Measurements from ENCODE around the gene ARHGAP23.
"Not testable (repeated sequence)": the region's sequence is repeated elsewhere in the genome, so short reads cannot be mapped to it uniquely, and the experiment has no call there.

The ARHGAP23 gene

DNA sequence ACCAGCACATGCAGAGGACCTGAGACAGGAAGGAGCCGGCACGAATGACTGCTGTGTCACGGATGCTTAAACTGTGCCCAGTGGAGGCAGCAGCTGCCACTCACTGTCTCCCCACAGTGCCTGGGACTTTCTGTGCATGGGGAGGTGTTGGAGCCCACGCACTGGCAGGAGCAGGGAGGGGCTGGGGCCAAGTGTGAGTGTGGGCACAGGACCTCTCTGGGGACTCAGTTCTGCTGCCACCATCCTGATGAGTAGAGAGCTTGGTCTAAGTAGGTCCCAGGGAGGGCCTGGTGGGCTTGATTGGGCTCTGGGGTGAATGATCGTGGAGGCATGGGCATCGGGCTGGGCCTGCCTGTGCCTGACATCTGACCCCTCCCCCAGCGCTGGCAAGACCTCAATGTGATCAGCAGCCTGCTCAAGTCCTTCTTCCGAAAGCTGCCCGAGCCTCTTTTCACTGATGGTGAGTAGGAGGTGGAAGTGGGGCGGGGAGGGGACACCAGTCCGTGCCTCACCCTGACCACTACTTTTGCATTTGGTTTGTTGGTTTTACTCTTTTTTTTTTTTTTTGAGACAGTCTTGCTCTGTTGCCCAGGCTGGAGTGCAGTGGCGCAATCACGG lies 57.5 kb downstream of the ARHGAP23 start:
- DNase-seq (ENCODE audit: low read depth in 2 of 2), result not testable (repeated sequence)

- DNase-seq (ENCODE audit: low read depth in 2 of 2), result not testable (repeated sequence)
Observed at GRCh38 chr17:38489774-38490173, 61.5 kb downstream of the ARHGAP23 start.

DNA sequence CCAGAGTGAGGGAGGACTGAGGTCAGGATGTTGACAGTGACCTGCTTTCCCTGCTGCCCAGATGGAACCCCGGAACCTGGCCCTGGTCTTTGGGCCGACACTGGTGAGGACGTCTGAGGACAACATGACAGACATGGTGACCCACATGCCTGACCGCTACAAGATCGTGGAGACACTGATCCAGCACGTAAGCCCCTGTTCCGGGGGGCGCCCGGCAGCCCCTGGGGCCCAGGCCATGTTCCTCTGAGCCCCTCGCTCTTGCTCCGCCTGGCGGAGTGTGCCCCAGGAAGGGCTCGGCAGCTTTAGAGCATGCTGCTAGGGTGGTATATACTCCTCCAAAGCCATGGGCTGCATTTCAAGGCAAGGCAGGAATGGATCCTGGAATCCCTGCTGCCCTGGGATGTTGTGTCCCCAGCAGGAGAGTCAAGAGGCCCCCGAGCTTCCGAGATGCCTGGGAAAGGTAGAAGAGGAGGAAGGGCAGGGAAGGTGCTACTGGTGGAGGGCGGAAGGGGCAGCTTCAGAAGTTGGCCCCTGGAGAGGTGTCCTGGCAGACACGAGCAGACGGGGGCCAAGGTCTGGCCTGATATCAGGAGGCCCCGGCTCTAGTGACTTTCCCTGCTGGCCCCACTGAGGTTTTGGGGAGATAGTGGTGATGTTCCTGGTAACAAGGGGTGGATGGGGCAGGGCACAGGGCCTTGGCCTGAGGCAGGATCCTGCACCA lies 63.2 kb downstream of the ARHGAP23 start:
- not testable (repeated sequence) for DNase-seq (ENCODE audit: low read depth in 2 of 2)

DNA sequence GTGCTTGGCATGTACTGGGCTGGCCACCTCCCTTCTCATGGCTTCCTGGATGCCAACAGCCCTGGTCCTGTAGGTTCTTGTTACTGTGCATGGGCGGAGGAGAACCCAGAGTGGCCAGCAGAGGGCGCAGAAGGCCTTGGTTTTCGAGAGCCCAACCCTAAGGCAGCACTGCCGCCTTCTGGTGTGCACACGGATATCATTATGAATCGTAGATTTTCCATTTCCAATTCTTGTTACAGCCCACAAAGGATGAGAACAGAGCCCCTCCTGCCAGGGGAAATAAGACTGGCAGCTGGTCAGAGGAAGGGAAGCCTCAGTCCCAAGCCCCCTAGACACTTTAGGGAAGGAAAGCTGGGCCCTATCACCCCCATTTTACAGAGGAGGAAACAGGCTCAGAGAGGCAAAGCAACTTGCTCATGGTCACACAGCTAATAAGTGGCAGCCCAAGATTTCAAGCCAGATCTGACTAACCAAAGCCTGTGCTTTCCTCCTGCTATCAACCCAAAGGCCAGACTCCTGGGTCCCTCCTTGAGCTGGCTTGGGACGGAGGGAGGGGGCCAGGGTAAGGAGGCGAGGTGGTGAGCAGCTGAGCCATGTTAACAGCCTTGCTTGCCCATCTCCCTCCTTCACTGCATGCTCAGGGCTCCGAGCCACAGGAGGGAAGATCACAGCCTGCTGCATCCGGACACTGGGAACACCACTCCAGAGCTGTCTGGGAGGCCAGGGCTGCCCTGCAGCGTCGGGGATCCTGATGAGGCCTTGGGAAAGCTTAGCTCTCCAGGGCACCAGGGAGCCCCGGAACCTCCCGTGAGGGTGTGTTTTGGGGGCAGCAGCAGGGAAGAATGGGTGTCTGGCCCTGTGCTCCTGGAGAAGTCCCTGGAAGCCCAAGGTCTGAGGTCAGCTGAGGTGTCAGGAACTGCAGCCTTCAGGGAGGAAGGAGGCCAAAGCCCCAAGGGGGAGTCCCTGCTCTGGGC lies 64.1 kb downstream of the ARHGAP23 start:
- peak; percentile 67 to 83 for DNase-seq (ENCODE audit: low read depth in 2 of 2)

GRCh38 chr17:38494152-38494551 lies 65.9 kb downstream of the ARHGAP23 start:
- not testable (repeated sequence) for DNase-seq (ENCODE audit: low read depth in 2 of 2)

GRCh38 chr17:38497656-38498055 lies 69.4 kb downstream of the ARHGAP23 start:
- DNase-seq (ENCODE audit: low read depth in 2 of 2), result not testable (repeated sequence)

- no peak for DNase-seq (ENCODE audit: low read depth in 2 of 2)
Observed at GRCh38 chr17:38498353-38498752, 70.1 kb downstream of the ARHGAP23 start.

DNA sequence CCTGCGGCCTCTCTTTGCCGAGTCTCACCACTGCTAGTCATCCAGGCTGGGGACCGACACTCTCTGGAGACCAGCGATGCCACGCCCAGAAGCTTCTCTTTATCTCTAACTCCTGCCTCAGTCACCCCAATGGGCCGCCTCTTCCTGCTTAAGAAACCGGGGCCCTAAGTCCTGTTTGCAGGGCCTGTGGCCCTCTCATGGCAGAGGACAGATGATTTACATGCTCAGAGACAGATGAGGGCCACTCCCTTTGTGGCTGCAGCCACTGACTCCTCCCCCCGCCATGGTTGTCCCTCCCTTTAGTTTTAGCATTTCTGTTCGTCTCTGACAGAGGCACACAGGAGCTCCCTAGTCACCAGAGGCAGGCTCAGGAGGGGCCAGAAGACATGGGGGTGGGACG lies 71.0 kb downstream of the ARHGAP23 start:
- DNase-seq (ENCODE audit: low read depth in 2 of 2), result not testable (repeated sequence)

DNA sequence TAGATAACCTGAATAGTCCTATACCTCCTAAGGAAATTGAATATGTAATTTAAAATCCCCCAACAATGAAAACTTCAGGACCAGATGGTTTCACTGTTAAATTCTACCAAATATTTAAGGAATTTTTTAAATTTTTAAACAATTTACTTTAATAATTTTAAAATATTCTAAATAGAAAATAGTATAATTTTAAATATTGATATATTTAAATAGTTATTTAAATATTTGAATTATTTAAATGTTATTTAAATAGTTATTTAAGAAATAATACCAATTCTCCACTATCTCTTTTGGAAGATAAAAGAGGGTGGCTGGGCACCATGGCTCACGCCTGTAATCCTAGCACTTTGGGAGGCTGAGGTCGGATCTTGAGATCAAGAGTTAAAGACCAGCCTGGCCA lies 73.5 kb downstream of the ARHGAP23 start:
- not testable (repeated sequence) for DNase-seq (ENCODE audit: low read depth in 2 of 2)

- not testable (repeated sequence) for DNase-seq (ENCODE audit: low read depth in 2 of 2)
Observed at GRCh38 chr17:38503286-38503913, 75.1 kb downstream of the ARHGAP23 start.

DNA sequence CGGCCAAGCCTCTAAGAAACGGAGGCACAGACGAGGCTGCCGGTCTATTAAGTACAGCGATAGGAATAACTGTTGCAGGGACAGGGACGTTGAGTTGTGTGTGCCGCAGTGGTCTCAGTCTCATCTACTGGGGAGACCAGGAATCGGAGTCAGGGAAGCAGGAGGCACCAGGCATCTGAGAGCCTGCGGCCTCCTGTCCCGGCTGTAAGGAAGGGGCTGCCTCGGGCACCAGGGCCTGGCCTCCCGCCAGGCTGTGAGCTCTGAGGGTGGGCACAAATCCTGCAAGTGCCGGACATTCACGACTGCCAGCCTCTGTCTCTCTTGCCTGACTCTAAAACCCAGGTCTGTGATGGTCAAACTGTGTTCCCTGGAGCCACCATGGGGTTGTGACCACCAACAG lies 76.0 kb downstream of the ARHGAP23 start:
- no peak for DNase-seq (ENCODE audit: low read depth in 2 of 2)

- DNase-seq (ENCODE audit: low read depth in 2 of 2), result no peak
Observed at GRCh38 chr17:38507436-38507835, 79.2 kb downstream of the ARHGAP23 start.

GRCh38 chr17:38507921-38508569 lies 79.8 kb downstream of the ARHGAP23 start:
- DNase-seq (ENCODE audit: low read depth in 2 of 2), result no peak

GRCh38 chr17:38508570-38508950 lies 80.3 kb downstream of the ARHGAP23 start:
- no peak for DNase-seq (ENCODE audit: low read depth in 2 of 2)

DNA sequence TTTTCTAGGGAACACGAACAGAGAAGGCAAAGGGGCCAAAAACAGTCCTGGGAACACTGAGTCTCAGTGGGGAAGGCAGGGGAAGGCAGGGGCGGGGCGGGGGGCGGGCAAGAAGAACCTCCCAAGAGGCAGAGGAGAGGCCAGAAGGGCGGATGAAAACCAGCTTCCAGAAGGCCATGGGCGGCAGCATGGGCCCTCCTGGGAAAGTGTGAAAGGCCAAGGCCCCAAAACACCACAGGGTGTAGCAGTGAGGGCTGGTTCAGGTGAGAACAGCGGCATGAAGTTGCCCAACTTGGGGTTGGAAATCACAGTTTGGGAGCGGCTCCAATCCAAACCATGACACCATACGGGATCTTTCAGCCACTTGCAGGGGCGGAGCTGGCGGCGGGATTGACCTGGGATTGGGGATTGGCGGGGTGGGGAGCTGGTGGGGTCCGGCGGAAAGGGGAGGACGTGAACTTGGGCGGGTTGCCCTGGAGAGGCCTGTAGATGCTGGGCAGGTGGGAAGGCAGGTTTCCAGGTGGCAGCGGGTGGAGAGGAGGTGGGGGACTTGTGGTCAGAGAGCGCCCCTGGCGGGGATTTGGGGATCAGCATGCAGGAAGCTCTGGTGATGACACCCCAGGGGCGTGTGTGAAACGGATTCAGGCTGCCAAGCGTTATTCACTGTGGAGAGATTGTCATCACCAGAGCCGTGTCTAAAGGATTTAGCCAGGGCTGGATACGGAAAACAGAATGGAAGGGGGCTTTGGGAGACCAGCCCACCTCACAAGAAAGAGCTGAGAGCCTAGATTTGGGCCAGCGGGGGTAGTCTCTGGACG lies 80.9 kb downstream of the ARHGAP23 start:
- DNase-seq (ENCODE audit: low read depth in 2 of 2), result peak; percentile 26 to 32

DNA sequence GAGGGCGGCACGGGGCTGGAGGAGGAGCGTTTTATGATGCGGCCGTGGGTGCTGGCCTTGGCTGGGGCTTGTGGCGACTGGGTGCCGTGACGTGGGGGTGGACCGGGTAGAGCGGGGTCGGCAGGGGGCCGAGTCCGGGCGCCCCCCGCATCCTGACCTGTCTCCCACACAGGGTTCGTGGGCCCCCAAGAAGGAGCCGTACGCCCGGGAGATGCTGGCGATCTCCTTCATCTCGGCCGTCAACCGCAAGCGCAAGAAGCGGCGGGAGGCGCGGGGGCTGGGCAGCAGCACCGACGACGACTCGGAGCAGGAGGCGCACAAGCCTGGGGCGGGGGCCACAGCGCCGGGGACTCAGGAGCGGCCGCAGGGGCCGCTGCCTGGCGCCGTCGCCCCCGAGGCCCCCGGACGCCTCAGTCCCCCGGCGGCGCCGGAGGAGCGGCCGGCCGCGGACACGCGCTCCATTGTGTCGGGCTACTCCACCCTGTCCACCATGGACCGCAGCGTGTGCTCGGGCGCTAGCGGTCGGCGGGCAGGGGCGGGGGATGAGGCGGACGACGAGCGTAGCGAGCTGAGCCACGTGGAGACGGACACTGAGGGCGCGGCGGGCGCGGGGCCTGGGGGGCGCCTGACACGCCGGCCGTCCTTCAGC lies 81.6 kb downstream of the ARHGAP23 start:
- no peak for DNase-seq (ENCODE audit: low read depth in 2 of 2)

DNA sequence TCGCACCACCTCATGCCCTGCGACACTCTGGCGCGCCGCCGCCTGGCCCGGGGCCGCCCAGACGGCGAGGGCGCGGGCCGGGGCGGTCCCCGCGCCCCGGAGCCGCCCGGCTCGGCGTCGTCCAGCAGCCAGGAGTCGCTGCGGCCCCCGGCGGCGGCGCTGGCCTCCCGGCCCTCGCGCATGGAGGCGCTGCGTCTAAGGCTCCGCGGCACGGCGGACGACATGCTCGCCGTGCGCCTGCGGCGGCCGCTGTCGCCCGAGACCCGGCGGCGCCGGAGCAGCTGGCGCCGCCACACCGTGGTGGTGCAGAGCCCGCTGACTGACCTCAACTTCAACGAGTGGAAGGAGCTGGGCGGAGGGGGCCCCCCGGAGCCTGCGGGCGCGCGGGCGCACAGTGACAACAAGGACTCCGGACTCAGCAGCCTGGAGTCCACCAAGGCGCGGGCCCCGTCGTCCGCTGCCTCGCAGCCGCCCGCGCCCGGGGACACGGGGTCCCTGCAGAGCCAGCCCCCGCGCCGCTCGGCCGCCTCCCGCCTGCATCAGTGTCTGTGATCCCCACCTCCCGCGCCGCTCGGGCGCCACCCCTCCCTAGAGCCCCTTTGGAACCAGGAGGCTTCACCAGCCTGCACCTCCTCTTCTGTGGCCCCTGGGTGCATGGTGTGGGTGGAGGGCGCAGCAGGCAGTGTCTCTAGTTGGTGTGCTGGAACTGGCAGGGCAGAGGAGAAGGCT lies 82.3 kb downstream of the ARHGAP23 start:
- DNase-seq (ENCODE audit: low read depth in 2 of 2), result no peak

DNA sequence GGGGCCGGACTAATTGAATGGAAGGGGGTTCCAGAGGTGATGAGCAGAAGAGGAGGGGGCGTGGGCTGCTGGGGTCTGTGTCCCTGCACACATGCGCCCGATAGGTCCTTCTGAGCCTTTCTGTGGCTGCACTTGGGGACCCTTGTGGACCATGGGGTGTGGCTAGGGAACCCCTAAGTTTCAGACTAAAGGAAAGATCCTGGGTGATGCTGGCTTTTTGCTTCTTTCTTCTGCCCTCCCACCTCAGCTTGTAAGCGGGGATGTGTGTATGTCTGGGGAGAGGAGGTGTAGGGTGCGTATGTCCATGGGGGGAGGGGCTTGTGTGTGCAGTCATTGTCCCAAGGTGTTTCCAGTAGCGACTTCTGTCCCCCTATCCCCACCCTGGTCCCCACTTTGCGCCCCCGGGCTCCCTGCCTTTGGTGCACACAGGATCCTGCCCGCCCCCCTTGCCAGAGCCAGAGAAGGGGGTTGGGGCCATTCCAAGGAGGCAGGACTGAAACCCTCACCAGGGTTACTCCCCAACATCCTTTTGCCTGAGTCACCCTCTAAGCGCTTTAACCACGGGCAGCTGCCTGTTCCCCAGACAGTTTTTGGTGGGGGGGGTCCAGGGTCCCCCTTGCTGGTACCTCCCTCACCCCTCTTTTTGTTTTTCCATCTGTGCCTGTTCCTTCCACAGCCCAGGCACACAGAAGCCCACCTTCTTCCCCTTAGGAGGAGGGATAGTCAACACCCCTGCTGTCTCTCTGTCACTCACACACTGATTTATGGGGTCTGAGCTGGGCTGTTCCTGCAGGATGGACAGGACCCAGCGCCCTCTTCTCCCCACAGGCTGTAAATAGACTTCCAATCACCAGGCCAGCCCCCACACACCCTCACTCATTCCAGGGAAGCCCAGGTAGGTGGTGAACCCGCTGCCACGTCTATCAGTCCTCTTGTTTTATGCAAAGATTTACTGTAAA lies 83.2 kb downstream of the ARHGAP23 start:
- DNase-seq (ENCODE audit: low read depth in 2 of 2), result no peak

Data from stimulated activated CD8-positive, alpha-beta memory T cell treated with anti-CD3 and anti-CD28 coated beads, Interleukin-15, amount 100 ng/mL, for 4 hours (primary cell).